CD4-positive, alpha-beta T cell treated with Interleukin-15 for 4 hours (primary cell): ENCODE measurements around the gene TMEM121.
"Not testable (repeated sequence)": the region's sequence is repeated elsewhere in the genome, so short reads cannot be mapped to it uniquely, and the experiment has no call there.

Experiments used
- DNase-seq: peaks from one replicate; pipeline ENCODE4 v3.0.0-alpha.2; 2020; ENCODE audit warnings: low spot score

The TMEM121 gene

GRCh38 chr14:105547072-105547471 is 20.7 kb downstream of the TMEM121 start:
- not testable (repeated sequence) for DNase-seq

GRCh38 chr14:105547741-105548169 is 21.4 kb downstream of the TMEM121 start:
- no peak for DNase-seq

- no peak for DNase-seq
Measured at GRCh38 chr14:105549481-105549880, 23.1 kb downstream of the TMEM121 start.

- DNase-seq = no peak
Measured at GRCh38 chr14:105554022-105554421, 27.6 kb downstream of the TMEM121 start.

GRCh38 chr14:105554523-105554922 is 28.1 kb downstream of the TMEM121 start:
- DNase-seq = no peak

GRCh38 chr14:105557671-105558070 is 31.3 kb downstream of the TMEM121 start:
- DNase-seq = not testable (repeated sequence)

- not testable (repeated sequence) for DNase-seq
Measured at GRCh38 chr14:105558449-105559154, 32.2 kb downstream of the TMEM121 start.

GRCh38 chr14:105559384-105560047 is 33.1 kb downstream of the TMEM121 start:
- not testable (repeated sequence) for DNase-seq

GRCh38 chr14:105560048-105560669 is 33.8 kb downstream of the TMEM121 start:
- not testable (repeated sequence) for DNase-seq

- DNase-seq = not testable (repeated sequence)
Measured at GRCh38 chr14:105561345-105561744, 35.0 kb downstream of the TMEM121 start.

GRCh38 chr14:105562713-105563346 is 36.4 kb downstream of the TMEM121 start:
- DNase-seq = no peak

GRCh38 chr14:105563347-105563737 is 37.0 kb downstream of the TMEM121 start:
- DNase-seq = no peak

GRCh38 chr14:105564536-105564935 is 38.2 kb downstream of the TMEM121 start:
- DNase-seq = not testable (repeated sequence)

GRCh38 chr14:105565185-105565919 is 39.0 kb downstream of the TMEM121 start:
- not testable (repeated sequence) for DNase-seq

- not testable (repeated sequence) for DNase-seq
Measured at GRCh38 chr14:105566248-105567163, 40.1 kb downstream of the TMEM121 start.

- DNase-seq = not testable (repeated sequence)
Measured at GRCh38 chr14:105567164-105568103, 41.1 kb downstream of the TMEM121 start.

GRCh38 chr14:105568140-105568843 is 41.9 kb downstream of the TMEM121 start:
- DNase-seq = not testable (repeated sequence)

GRCh38 chr14:105568859-105569766 is 42.7 kb downstream of the TMEM121 start:
- no peak for DNase-seq
